K562 (cell line): ENCODE measurements around the gene ABAT.

Source experiments
- ASH1L ChIP-seq: fragments of 450-650 bp; IDR thresholded peaks from 2 replicates; pipeline ENCODE4 v1.6.1; 2018; ENCODE audit warnings: borderline replicate concordance, mild to moderate bottlenecking, low read depth; ENCODE audit not compliant: partially characterized antibody
- CHD7 ChIP-seq: fragments of 200-600 bp; sonication (generic); IDR thresholded peaks from one replicate; pipeline ENCODE4 v1.6.1; 2012; ENCODE audit warnings: mild to moderate bottlenecking, low read depth, low read length, inconsistent platforms
- MEF2D ChIP-seq: conservative IDR thresholded peaks from 2 replicates; pipeline ENCODE4 v1.6.1; 2016; ENCODE audit warnings: low read depth, missing genetic modification characterization, missing compliant biosample characterization
- POLR2AphosphoS5 ChIP-seq: IDR thresholded peaks from 2 replicates; pipeline ENCODE4 v1.6.1; 2011; ENCODE audit warnings: mild to moderate bottlenecking, low read depth, low read length, moderate library complexity; ENCODE audit not compliant: control insufficient read depth, insufficient read depth
- ZNF354B ChIP-seq: fragments of 250-450 bp; sonication (Bioruptor Pico); IDR thresholded peaks from 2 replicates; pipeline ENCODE4 v1.4.0; 2020
- TF ChIP-seq, protein P1 (sequence below): sonication (generic); formaldehyde crosslinking; IDR thresholded peaks from 2 replicates; pipeline ENCODE4 v1.5.0; 2020; ENCODE audit warnings: missing genetic modification reagents
- TF ChIP-seq, protein P2 (sequence below), 3 experiments: IDR thresholded peaks in 2 of 3; conservative IDR thresholded peaks in 1 of 3; 2 replicates each; pipeline ENCODE4 v1.5.1; 2011 to 2012; ENCODE audit warnings: low read length in 3 of 3, mild to moderate bottlenecking in 3 of 3, control low read depth in 2 of 3, improper control_type of control experiment in 1 of 3, inconsistent platforms in 1 of 3, low read depth in 1 of 3, mixed read lengths in 1 of 3, moderate library complexity in 1 of 3; ENCODE audit not compliant: insufficient read depth in 2 of 3
- TF ChIP-seq, protein P3 (sequence below), 3 experiments: fragments of 200-800 bp in 1 of 3; fragments of 250-450 bp in 1 of 3; fragments of 450-650 bp in 1 of 3; sonication (Bioruptor Pico) in 1 of 3; sonication (Bioruptor generic) in 1 of 3; formaldehyde crosslinking in 1 of 3; IDR thresholded peaks; 2 replicates each; pipeline versions ENCODE4 v1.6.1 to v1.8.0; 2016 to 2022; ENCODE audit warnings: mild to moderate bottlenecking in 2 of 3, missing genetic modification characterization in 2 of 3, missing compliant biosample characterization in 1 of 3, moderate library complexity in 1 of 3

DNA sequence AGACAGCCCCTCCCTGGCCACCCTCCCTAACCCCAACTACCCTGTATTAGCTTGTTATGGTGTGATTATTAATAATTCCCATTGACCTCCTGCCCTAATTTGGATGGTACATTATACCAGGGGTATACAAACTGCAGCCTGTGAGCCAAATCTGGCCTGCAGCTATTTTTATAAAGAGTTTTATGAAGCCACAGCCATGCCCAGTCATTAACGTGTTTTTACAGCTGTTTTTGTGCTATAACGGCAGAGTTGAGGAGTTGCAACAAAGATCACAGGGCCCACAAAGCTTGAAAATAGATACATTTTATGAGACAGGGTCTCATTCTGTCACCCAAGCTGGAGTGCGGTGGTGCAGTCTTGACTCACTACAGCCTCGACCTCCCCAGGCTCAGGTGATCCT lies 47.0 kb upstream of the ABAT start:
- TF ChIP-seq CHD7 (no peak), ASH1L (no peak), POLR2AphosphoS5 (no peak), ZNF354B (CRISPR knock-in tag) (no peak), MEF2D (tag) (no peak)
- TF ChIP-seq, protein P1, sequence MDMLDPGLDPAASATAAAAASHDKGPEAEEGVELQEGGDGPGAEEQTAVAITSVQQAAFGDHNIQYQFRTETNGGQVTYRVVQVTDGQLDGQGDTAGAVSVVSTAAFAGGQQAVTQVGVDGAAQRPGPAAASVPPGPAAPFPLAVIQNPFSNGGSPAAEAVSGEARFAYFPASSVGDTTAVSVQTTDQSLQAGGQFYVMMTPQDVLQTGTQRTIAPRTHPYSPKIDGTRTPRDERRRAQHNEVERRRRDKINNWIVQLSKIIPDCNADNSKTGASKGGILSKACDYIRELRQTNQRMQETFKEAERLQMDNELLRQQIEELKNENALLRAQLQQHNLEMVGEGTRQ, result no peak
- TF ChIP-seq, protein P2, sequence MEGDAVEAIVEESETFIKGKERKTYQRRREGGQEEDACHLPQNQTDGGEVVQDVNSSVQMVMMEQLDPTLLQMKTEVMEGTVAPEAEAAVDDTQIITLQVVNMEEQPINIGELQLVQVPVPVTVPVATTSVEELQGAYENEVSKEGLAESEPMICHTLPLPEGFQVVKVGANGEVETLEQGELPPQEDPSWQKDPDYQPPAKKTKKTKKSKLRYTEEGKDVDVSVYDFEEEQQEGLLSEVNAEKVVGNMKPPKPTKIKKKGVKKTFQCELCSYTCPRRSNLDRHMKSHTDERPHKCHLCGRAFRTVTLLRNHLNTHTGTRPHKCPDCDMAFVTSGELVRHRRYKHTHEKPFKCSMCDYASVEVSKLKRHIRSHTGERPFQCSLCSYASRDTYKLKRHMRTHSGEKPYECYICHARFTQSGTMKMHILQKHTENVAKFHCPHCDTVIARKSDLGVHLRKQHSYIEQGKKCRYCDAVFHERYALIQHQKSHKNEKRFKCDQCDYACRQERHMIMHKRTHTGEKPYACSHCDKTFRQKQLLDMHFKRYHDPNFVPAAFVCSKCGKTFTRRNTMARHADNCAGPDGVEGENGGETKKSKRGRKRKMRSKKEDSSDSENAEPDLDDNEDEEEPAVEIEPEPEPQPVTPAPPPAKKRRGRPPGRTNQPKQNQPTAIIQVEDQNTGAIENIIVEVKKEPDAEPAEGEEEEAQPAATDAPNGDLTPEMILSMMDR (IDR thresholded peaks at IDR 0.05 in 2 of 3, conservative IDR thresholded peaks at IDR 0.05 in 1 of 3; ENCODE audit: insufficient read depth in 2 of 3, low read depth in 1 of 3, low read length in 3 of 3), result no peak
- TF ChIP-seq, protein P3, sequence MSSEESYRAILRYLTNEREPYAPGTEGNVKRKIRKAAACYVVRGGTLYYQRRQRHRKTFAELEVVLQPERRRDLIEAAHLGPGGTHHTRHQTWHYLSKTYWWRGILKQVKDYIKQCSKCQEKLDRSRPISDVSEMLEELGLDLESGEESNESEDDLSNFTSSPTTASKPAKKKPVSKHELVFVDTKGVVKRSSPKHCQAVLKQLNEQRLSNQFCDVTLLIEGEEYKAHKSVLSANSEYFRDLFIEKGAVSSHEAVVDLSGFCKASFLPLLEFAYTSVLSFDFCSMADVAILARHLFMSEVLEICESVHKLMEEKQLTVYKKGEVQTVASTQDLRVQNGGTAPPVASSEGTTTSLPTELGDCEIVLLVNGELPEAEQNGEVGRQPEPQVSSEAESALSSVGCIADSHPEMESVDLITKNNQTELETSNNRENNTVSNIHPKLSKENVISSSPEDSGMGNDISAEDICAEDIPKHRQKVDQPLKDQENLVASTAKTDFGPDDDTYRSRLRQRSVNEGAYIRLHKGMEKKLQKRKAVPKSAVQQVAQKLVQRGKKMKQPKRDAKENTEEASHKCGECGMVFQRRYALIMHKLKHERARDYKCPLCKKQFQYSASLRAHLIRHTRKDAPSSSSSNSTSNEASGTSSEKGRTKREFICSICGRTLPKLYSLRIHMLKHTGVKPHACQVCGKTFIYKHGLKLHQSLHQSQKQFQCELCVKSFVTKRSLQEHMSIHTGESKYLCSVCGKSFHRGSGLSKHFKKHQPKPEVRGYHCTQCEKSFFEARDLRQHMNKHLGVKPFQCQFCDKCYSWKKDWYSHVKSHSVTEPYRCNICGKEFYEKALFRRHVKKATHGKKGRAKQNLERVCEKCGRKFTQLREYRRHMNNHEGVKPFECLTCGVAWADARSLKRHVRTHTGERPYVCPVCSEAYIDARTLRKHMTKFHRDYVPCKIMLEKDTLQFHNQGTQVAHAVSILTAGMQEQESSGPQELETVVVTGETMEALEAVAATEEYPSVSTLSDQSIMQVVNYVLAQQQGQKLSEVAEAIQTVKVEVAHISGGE (CRISPR knock-in tag; IDR thresholded peaks at IDR 0.05), result no peak
